ENCODE data around the gene LARGE1.

LARGE1 gene

DNA sequence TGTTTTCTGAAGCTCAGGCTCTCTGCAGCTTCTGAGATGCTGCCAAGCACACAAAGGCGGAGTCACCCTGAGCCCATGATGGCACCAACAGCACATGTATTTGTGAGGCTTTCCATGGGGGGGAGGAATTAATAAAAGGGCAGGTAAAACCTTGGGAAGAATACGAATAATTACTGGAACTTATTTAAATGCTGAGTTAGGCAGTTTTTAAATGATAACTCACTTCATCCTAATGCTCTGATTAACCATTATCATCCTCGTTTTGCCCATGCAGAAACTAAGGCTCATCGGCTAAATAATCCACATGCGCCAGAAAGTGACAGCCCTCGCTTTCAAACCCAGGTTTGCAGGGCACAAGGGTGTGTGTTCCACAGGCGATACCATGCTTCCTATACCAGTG lies 35.4 kb downstream of the LARGE1 start:
- H3K79me2 ChIP-seq (ENCODE audit: insufficient read depth, low read length), result no peaks in the 10 kb centered on the region
- H3K9me3 ChIP-seq (ENCODE audit: insufficient read depth, low read length), result no peaks in the 10 kb centered on the region
- no peaks in the 10 kb centered on the region for H3F3A ChIP-seq (ENCODE audit: insufficient read depth)
- no peak overlapping the region for H3K4me2 ChIP-seq (ENCODE audit: low read depth, low read length, poor library complexity, severe bottlenecking)
- H3K27ac ChIP-seq (ENCODE audit: low read depth, low read length), result no peak overlapping the region
- H4K20me1 ChIP-seq (ENCODE audit: low read depth, low read length), result no peaks in the 10 kb centered on the region
- no peaks in the 10 kb centered on the region for H3K9me2 ChIP-seq (replicated peaks; ENCODE audit: insufficient read depth, low read length)
- H3K27me3 ChIP-seq (ENCODE audit: low read length), result no peaks in the 10 kb centered on the region
- TF ChIP-seq CTCF (IDR thresholded peaks at IDR 0.05; ENCODE audit: insufficient read depth, low read length, poor library complexity, severe bottlenecking) (no peak), EZH2phosphoT487 (conservative IDR thresholded peaks at IDR 0.05; ENCODE audit: low read length) (no peak)
- no peaks in the 10 kb centered on the region for H3K36me3 ChIP-seq (ENCODE audit: low read length)
- H3K9ac ChIP-seq (ENCODE audit: low read length), result no peak overlapping the region
- H2AFZ ChIP-seq (ENCODE audit: low read depth, low read length, severe bottlenecking), result no peak overlapping the region
- H3K4me3 ChIP-seq (ENCODE audit: insufficient read depth, low read length, poor library complexity, severe bottlenecking), result no peak overlapping the region

- H3K79me2 ChIP-seq (ENCODE audit: insufficient read depth, low read length), result no peaks in the 10 kb centered on the region
- no peaks in the 10 kb centered on the region for H3F3A ChIP-seq (ENCODE audit: insufficient read depth)
- no peak for TF ChIP-seq EZH2phosphoT487 (conservative IDR thresholded peaks at IDR 0.05; ENCODE audit: low read length)
- no peak overlapping the region for H3K9ac ChIP-seq (ENCODE audit: low read length)
- no peak overlapping the region for H3K4me3 ChIP-seq (ENCODE audit: insufficient read depth, low read length, poor library complexity, severe bottlenecking)
- no peaks in the 10 kb centered on the region for H3K9me3 ChIP-seq (ENCODE audit: insufficient read depth, low read length)
- H3K4me2 ChIP-seq (ENCODE audit: low read depth, low read length, poor library complexity, severe bottlenecking), result no peak overlapping the region
- H3K9me2 ChIP-seq (replicated peaks; ENCODE audit: insufficient read depth, low read length), result no peaks in the 10 kb centered on the region
- no peak overlapping the region for H2AFZ ChIP-seq (ENCODE audit: low read depth, low read length, severe bottlenecking)
- H3K27ac ChIP-seq (ENCODE audit: low read depth, low read length), result no peak overlapping the region
- H3K27me3 ChIP-seq (ENCODE audit: low read length), result no peaks in the 10 kb centered on the region
- no peaks in the 10 kb centered on the region for H4K20me1 ChIP-seq (ENCODE audit: low read depth, low read length)
- no peaks in the 10 kb centered on the region for H3K36me3 ChIP-seq (ENCODE audit: low read length)
These were observed 36.1 kb downstream of the LARGE1 start for GRCh38 chr22:33883961-33884808.

GRCh38 chr22:33883561-33883960 lies 36.7 kb downstream of the LARGE1 start:
- Histone ChIP-seq H3K9me3 (ENCODE audit: insufficient read depth, low read length) (no peaks in the 10 kb centered on the region), H3K36me3 (ENCODE audit: low read length) (no peaks in the 10 kb centered on the region), H3K4me3 (ENCODE audit: insufficient read depth, low read length, poor library complexity, severe bottlenecking) (no peak overlapping the region), H2AFZ (ENCODE audit: low read depth, low read length, severe bottlenecking) (no peak overlapping the region), H3K9me2 (replicated peaks; ENCODE audit: insufficient read depth, low read length) (no peaks in the 10 kb centered on the region), H3K9ac (ENCODE audit: low read length) (no peak overlapping the region), H3F3A (ENCODE audit: insufficient read depth) (no peaks in the 10 kb centered on the region), H3K27ac (ENCODE audit: low read depth, low read length) (no peak overlapping the region), H3K27me3 (ENCODE audit: low read length) (no peaks in the 10 kb centered on the region), H4K20me1 (ENCODE audit: low read depth, low read length) (no peaks in the 10 kb centered on the region), H3K79me2 (ENCODE audit: insufficient read depth, low read length) (no peaks in the 10 kb centered on the region), H3K4me2 (ENCODE audit: low read depth, low read length, poor library complexity, severe bottlenecking) (no peak overlapping the region)
- no peak for TF ChIP-seq CTCF (IDR thresholded peaks at IDR 0.05; ENCODE audit: insufficient read depth, low read length, poor library complexity, severe bottlenecking)
- no peak for TF ChIP-seq EZH2phosphoT487 (conservative IDR thresholded peaks at IDR 0.05; ENCODE audit: low read length)

DNA sequence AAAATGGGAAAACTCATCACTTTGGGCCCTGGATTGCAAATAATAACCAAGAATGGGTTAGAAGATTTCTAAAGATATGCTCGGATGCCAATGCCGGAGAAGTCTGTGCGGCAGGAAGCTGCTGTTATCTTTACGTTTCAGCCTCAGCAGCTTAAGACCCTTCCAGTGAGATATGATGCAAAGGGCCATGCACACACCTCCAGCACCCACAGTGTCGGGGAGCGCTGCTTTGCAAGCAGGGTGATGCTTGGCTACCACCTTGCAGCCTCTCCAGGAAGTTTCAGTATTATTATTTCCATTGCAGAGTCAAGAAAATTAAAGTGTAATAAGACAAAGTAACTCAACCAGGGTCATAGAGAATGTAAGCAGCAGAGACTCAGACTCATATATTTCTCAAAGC lies 37.3 kb downstream of the LARGE1 start:
- H3K4me3 ChIP-seq (ENCODE audit: insufficient read depth, low read length, poor library complexity, severe bottlenecking), result no peak overlapping the region
- TF ChIP-seq EZH2phosphoT487 (conservative IDR thresholded peaks at IDR 0.05; ENCODE audit: low read length) (no peak), CTCF (IDR thresholded peaks at IDR 0.05; ENCODE audit: insufficient read depth, low read length, poor library complexity, severe bottlenecking) (no peak)
- H2AFZ ChIP-seq (ENCODE audit: low read depth, low read length, severe bottlenecking), result no peak overlapping the region
- H3K4me2 ChIP-seq (ENCODE audit: low read depth, low read length, poor library complexity, severe bottlenecking), result no peak overlapping the region
- no peaks in the 10 kb centered on the region for H3K9me3 ChIP-seq (ENCODE audit: insufficient read depth, low read length)
- H3K27me3 ChIP-seq (ENCODE audit: low read length), result no peaks in the 10 kb centered on the region
- H3K36me3 ChIP-seq (ENCODE audit: low read length), result no peaks in the 10 kb centered on the region
- no peaks in the 10 kb centered on the region for H4K20me1 ChIP-seq (ENCODE audit: low read depth, low read length)
- H3F3A ChIP-seq (ENCODE audit: insufficient read depth), result no peaks in the 10 kb centered on the region
- no peaks in the 10 kb centered on the region for H3K9me2 ChIP-seq (replicated peaks; ENCODE audit: insufficient read depth, low read length)
- no peaks in the 10 kb centered on the region for H3K79me2 ChIP-seq (ENCODE audit: insufficient read depth, low read length)
- H3K27ac ChIP-seq (ENCODE audit: low read depth, low read length), result no peak overlapping the region
- no peak overlapping the region for H3K9ac ChIP-seq (ENCODE audit: low read length)

Measured in SU-DHL-6 (cell line).